Measurements from ENCODE around the gene DPYSL3.
"Not testable (repeated sequence)": the region's sequence is repeated elsewhere in the genome, so short reads cannot be mapped to it uniquely, and the experiment has no call there.

The DPYSL3 gene

GRCh38 chr5:147369742-147370374 is 140.0 kb downstream of the DPYSL3 start:
- DNase-seq (ENCODE audit: low read depth): no peak

GRCh38 chr5:147367381-147367780 is 142.5 kb downstream of the DPYSL3 start:
- not testable (repeated sequence) for DNase-seq (ENCODE audit: low read depth)

- DNase-seq (ENCODE audit: low read depth): no peak
These were observed 148.3 kb downstream of the DPYSL3 start for GRCh38 chr5:147361441-147362175.

- DNase-seq (ENCODE audit: low read depth): no peak
These were observed 149.1 kb downstream of the DPYSL3 start for GRCh38 chr5:147360816-147361215.

- no peak for DNase-seq (ENCODE audit: low read depth)
These were observed 150.3 kb downstream of the DPYSL3 start for GRCh38 chr5:147359581-147359980.

GRCh38 chr5:147359101-147359500 is 150.8 kb downstream of the DPYSL3 start:
- no peak for DNase-seq (ENCODE audit: low read depth)

- DNase-seq (ENCODE audit: low read depth): no peak
These were observed 160.6 kb downstream of the DPYSL3 start for GRCh38 chr5:147349241-147349640.

GRCh38 chr5:147348451-147348850 is 161.4 kb downstream of the DPYSL3 start:
- DNase-seq (ENCODE audit: low read depth): no peak

- no peak for DNase-seq (ENCODE audit: low read depth)
These were observed 161.8 kb downstream of the DPYSL3 start for GRCh38 chr5:147348046-147348445.

GRCh38 chr5:147346006-147346561 is 163.8 kb downstream of the DPYSL3 start:
- DNase-seq (ENCODE audit: low read depth): no peak

GRCh38 chr5:147344861-147345260 is 165.0 kb downstream of the DPYSL3 start:
- no peak for DNase-seq (ENCODE audit: low read depth)

- no peak for DNase-seq (ENCODE audit: low read depth)
These were observed 168.5 kb downstream of the DPYSL3 start for GRCh38 chr5:147341345-147341744.

GRCh38 chr5:147340941-147341340 is 168.9 kb downstream of the DPYSL3 start:
- no peak for DNase-seq (ENCODE audit: low read depth)

Measured in GM04503 (cell line).